Right lobe of liver (tissue), 6 donors: ENCODE data around the gene PPM1J. TPM values are rescaled to one million over a fixed set of nuclear protein-coding genes. Genes with fewer than 3 reads are reported as not detected.

ENCODE experiments used
- ATAC-seq, 4 donors: fragments of 200-7000 bp; cut with Tn5 transposase; one replicate each; pipeline ENCODE4 v1.9.1; 2020; ENCODE audit warnings: mild to moderate bottlenecking in 4 of 4, moderate library complexity in 4 of 4
- DNase-seq, 3 donors: peaks; one replicate each; pipeline ENCODE4 v3.0.0-alpha.2; 2020
- H3K27ac ChIP-seq, 3 donors: fragments of 200-600 bp; one replicate each; pipeline ENCODE4 v1.8.0; 2022
- H3K27me3 ChIP-seq, 2 donors: fragments of 200-600 bp; one replicate each; pipeline ENCODE4 v1.8.0; 2022
- H3K36me3 ChIP-seq, 4 donors: fragments of 200-600 bp; sonication (generic) in 1 of 4; one replicate each; pipeline versions ENCODE4 v1.5.1 to v1.8.0; 2017 to 2022; ENCODE audit warnings: control low read depth in 1 of 4
- H3K4me1 ChIP-seq, 4 donors: fragments of 200-600 bp; sonication (generic) in 1 of 4; one replicate each; pipeline versions ENCODE4 v1.5.1 to v1.8.0; 2017 to 2022; ENCODE audit warnings: control low read depth in 1 of 4
- H3K4me3 ChIP-seq, 3 donors: fragments of 200-600 bp; one replicate each; pipeline ENCODE4 v1.8.0; 2022
- H3K9me3 ChIP-seq, 4 donors: fragments of 200-600 bp; sonication (generic) in 1 of 4; one replicate each; pipeline versions ENCODE4 v1.5.1 to v1.8.0; 2017 to 2022; ENCODE audit warnings: control low read depth in 1 of 4
- CTCF ChIP-seq, 4 donors: fragments of 200-600 bp in 3 of 4; fragments of 450-650 bp in 1 of 4; IDR thresholded peaks; one replicate each; pipeline versions ENCODE4 v1.5.1 to v1.8.0; 2016 to 2022; ENCODE audit warnings: antibody characterized with exemption in 4 of 4, mild to moderate bottlenecking in 2 of 4
- POLR2A ChIP-seq: fragments of 450-650 bp; IDR thresholded peaks from one replicate; pipeline ENCODE4 v1.6.1; 2017; ENCODE audit warnings: antibody characterized with exemption, mild to moderate bottlenecking
- WGBS: methylation state at CpG from one replicate; pipeline ENCODE4 v1.1.6; 2018; ENCODE audit warnings: low coverage, low lambda C conversion rate; ENCODE audit not compliant: insufficient coverage; ENCODE audit errors: missing lambda C conversion rate; 5-methylcytosine and 5-hydroxymethylcytosine counted together
- intact Hi-C, 2 donors: fragments of 100-400 bp; cut with DNase I; formaldehyde crosslinking; loops; one replicate each; pipeline versions ENCODE4 v1.11.2 to v1.14.1; 2022
- total RNA-seq, 6 experiments: library from RNA; depleted of rRNA in 2 of 6; stranded (reverse); fragments of >200 nt in 2 of 6; fragmentation: NEBNext Ultra II Directional in 3 of 6; extraction: Animal tissue kit (Norgen Biotek cat#: 25700) in 3 of 6; gene quantifications; one replicate each; pipeline versions ENCODE4 v1.1.0 to v1.2.4, GENCODE V29; 2016 to 2023
- donor health status: DM: no; HTN: yes; CAD: no.
- donor health status: DM: no; HTN: no; CAD: no.
- donor health status: DM: no; HTN: no; CAD: no.
- donor health status: DM: no; HTN: yes; CAD: no.
- donor health status: DM: no; HTN: yes; CAD: no.

The PPM1J gene
- total RNA-seq, 6 experiments from 2014 or later, result 0.15 to 1.2 (median 0.40) TPM

- TF ChIP-seq POLR2A (no peak), CTCF (IDR thresholded peaks at IDR 0.05) (peak; percentile 68 to 92 (median 92))
- intact Hi-C loops, result loop anchor here in 1 of 2 donors (5.0 kb wide), 1 partner anchor 83 kb away; no protein-coding TSS in a partner anchor
- DNase-seq, result peak; percentile 80 to 86 (median 84)
- WGBS, result 0% methylated on average over 4 of the region's 44 CpGs
- Histone ChIP-seq H3K27ac (no peak overlapping the region), H3K4me1 (peaks cover 0 to 21% (median 7%) of the 10 kb centered on the region in 4 donors), H3K36me3 (no peaks in the 10 kb centered on the region), H3K9me3 (no peaks in the 10 kb centered on the region), H3K4me3 (no peak overlapping the region), H3K27me3 (no peaks in the 10 kb centered on the region)
- ATAC-seq, result peak; percentile 22 to 50 (median 40)
Measured at GRCh38 chr1:112718691-112719418, 3.7 kb upstream of the PPM1J start.

- peaks cover 0 to 25% (median 7%) of the 10 kb centered on the region in 4 donors for H3K4me1 ChIP-seq
- H3K27me3 ChIP-seq, result no peaks in the 10 kb centered on the region
- H3K36me3 ChIP-seq, result no peaks in the 10 kb centered on the region
- TF ChIP-seq POLR2A, result no peak
- TF ChIP-seq CTCF (IDR thresholded peaks at IDR 0.05), result no peak
- no peak overlapping the region for H3K27ac ChIP-seq
- H3K4me3 ChIP-seq, result no peak overlapping the region
- ATAC-seq (no peak), DNase-seq (no peak)
- WGBS, result 60% methylated on average over 1 of the region's 2 CpGs
- intact Hi-C loops, result loop anchor here in 1 of 2 donors (5.0 kb wide), 1 partner anchor 85 kb away; no protein-coding TSS in a partner anchor
- H3K9me3 ChIP-seq, result no peaks in the 10 kb centered on the region
Measured at GRCh38 chr1:112717263-112717873, 2.2 kb upstream of the PPM1J start.

- peak overlapping the region; percentile 49 to 61 (median 58) for H3K4me3 ChIP-seq
Measured at GRCh38 chr1:112716133-112716720, 1.1 kb upstream of the PPM1J start.

More at GRCh38 chr1:112716133-112716720, 1.1 kb upstream of the PPM1J start:
- WGBS, result under 1% methylated on average over 10 of the region's 13 CpGs
- Histone ChIP-seq H3K27ac (peak overlapping the region in 1 of 3 donors; percentile 55), H3K4me1 (peaks cover 0 to 25% (median 7%) of the 10 kb centered on the region in 4 donors), H3K36me3 (no peaks in the 10 kb centered on the region), H3K27me3 (no peaks in the 10 kb centered on the region), H3K9me3 (no peaks in the 10 kb centered on the region)
- DNase-seq (peak; percentile 85 to 87 (median 86)), ATAC-seq (peak; percentile 69 to 72 (median 70))
- intact Hi-C loops, result loop anchor here in 1 of 2 donors (5.0 kb wide), 1 partner anchor 86 kb away; no protein-coding TSS in a partner anchor
- TF ChIP-seq POLR2A (no peak), CTCF (IDR thresholded peaks at IDR 0.05) (peak; percentile 92 to 95 (median 94))
